Gastrocnemius medialis (tissue), 4 donors: ENCODE measurements around the gene RFK. TPM values are rescaled to one million over a fixed set of nuclear protein-coding genes. Genes with fewer than 3 reads are reported as not detected.

Experiments
- ATAC-seq, 2 donors: fragments of 150-250 bp; one replicate each; pipeline ENCODE4 v1.9.1; 2016
- DNase-seq, 2 donors: peaks; one replicate each; pipeline ENCODE4 v3.0.0-alpha.2; 2019
- H3K27ac ChIP-seq, 4 donors: fragments of 200-600 bp; sonication (generic); 1 replicate in 1 of 4; 2 replicates in 3 of 4; pipeline ENCODE4 v1.5.1; 2016 to 2018; ENCODE audit warnings: mild to moderate bottlenecking in 2 of 4, moderate library complexity in 1 of 4
- H3K27me3 ChIP-seq, 3 donors: fragments of 200-600 bp; sonication (generic) in 2 of 3; 1 replicate in 1 of 3; 2 replicates in 2 of 3; pipeline versions ENCODE4 v1.5.1 to v1.6.0; 2016 to 2019; ENCODE audit warnings: mild to moderate bottlenecking in 1 of 3, moderate library complexity in 1 of 3
- H3K36me3 ChIP-seq, 2 donors: fragments of 200-600 bp; sonication (generic) in 1 of 2; one replicate each; pipeline ENCODE4 v1.5.1; 2017 to 2018
- H3K4me1 ChIP-seq, 2 donors: fragments of 200-600 bp; sonication (generic) in 1 of 2; one replicate each; pipeline ENCODE4 v1.5.1; 2016 to 2017; ENCODE audit warnings: mild to moderate bottlenecking in 2 of 2
- H3K4me3 ChIP-seq, 4 donors: fragments of 200-600 bp; sonication (generic) in 3 of 4; 1 replicate in 1 of 4; 2 replicates in 3 of 4; pipeline ENCODE4 v1.5.1; 2016 to 2019; ENCODE audit warnings: mild to moderate bottlenecking in 2 of 4
- H3K9me3 ChIP-seq, 3 donors: fragments of 200-600 bp; sonication (generic) in 2 of 3; 1 replicate in 1 of 3; 2 replicates in 2 of 3; pipeline ENCODE4 v1.5.1; 2016 to 2019
- CTCF ChIP-seq, 5 experiments: fragments of 450-650 bp in 3 of 5; fragments of 200-600 bp in 2 of 5; sonication (generic) in 2 of 5; IDR thresholded peaks in 4 of 5; conservative IDR thresholded peaks in 1 of 5; 1 replicate in 4 of 5; 2 replicates in 1 of 5; pipeline ENCODE4 v1.5.1; 2016 to 2019; ENCODE audit warnings: antibody characterized with exemption in 5 of 5, mild to moderate bottlenecking in 3 of 5, moderate library complexity in 3 of 5
- POLR2A ChIP-seq, 2 donors: fragments of 450-650 bp; IDR thresholded peaks; one replicate each; pipeline ENCODE4 v1.6.1; 2017; ENCODE audit warnings: antibody characterized with exemption in 2 of 2, mild to moderate bottlenecking in 2 of 2, moderate library complexity in 2 of 2
- in situ Hi-C, 4 donors: fragments of 200-750 bp; cut with MboI; loops; one replicate each; pipeline versions ENCODE4 v1.15.0 to v1.8.0; 2017; ENCODE audit warnings: low sequenced_read_pairs in 4 of 4
- intact Hi-C: fragments of 100-400 bp; cut with DNase I; formaldehyde crosslinking; loops from one replicate; pipeline ENCODE4 v1.15.1; 2023; ENCODE audit warnings: low total_unique reads
- total RNA-seq, 4 donors: library from RNA; depleted of rRNA; stranded (reverse); fragments of >200 nt; gene quantifications; one replicate each; pipeline versions ENCODE4 v1.1.0 to v1.2.3, GENCODE V29; 2016

Gene RFK
- total RNA-seq, 4 donors from 2014 or later = 13.2 to 33.6 (median 25.6) TPM

GRCh38 chr9:76351006-76351405 lies 43.2 kb downstream of the RFK start:
- DNase-seq = no peak
- in situ Hi-C loops (no loop called here), intact Hi-C loops (no loop called here)
- no peaks in the 10 kb centered on the region for H3K9me3 ChIP-seq
- no peak for ATAC-seq
- H3K36me3 ChIP-seq = no peaks in the 10 kb centered on the region
- H3K4me3 ChIP-seq = no peak overlapping the region
- no peak for TF ChIP-seq POLR2A (IDR thresholded peaks at IDR 0.05)
- no peak for TF ChIP-seq CTCF (IDR thresholded peaks at IDR 0.05 in 4 of 5, conservative IDR thresholded peaks at IDR 0.05 in 1 of 5)
- H3K4me1 ChIP-seq = no peaks in the 10 kb centered on the region
- no peaks in the 10 kb centered on the region for H3K27me3 ChIP-seq
- H3K27ac ChIP-seq = no peak overlapping the region

GRCh38 chr9:76349865-76350264 lies 44.4 kb downstream of the RFK start:
- in situ Hi-C loops (no loop called here), intact Hi-C loops (no loop called here)
- Histone ChIP-seq H3K4me3 (no peak overlapping the region), H3K36me3 (no peaks in the 10 kb centered on the region), H3K27ac (no peak overlapping the region), H3K9me3 (no peaks in the 10 kb centered on the region), H3K4me1 (no peaks in the 10 kb centered on the region), H3K27me3 (no peaks in the 10 kb centered on the region)
- DNase-seq (no peak), ATAC-seq (no peak)
- TF ChIP-seq POLR2A (IDR thresholded peaks at IDR 0.05) (no peak), CTCF (IDR thresholded peaks at IDR 0.05 in 4 of 5, conservative IDR thresholded peaks at IDR 0.05 in 1 of 5) (no peak)

GRCh38 chr9:76342858-76343257 lies 51.4 kb downstream of the RFK start:
- intact Hi-C loops = no loop called here
- in situ Hi-C loops = no loop called here
- no peak for ATAC-seq

GRCh38 chr9:76342201-76342600 lies 52.0 kb downstream of the RFK start:
- DNase-seq = no peak
- no peak overlapping the region for H3K4me3 ChIP-seq
- H3K4me1 ChIP-seq = no peaks in the 10 kb centered on the region
- in situ Hi-C loops = no loop called here
- H3K9me3 ChIP-seq = no peaks in the 10 kb centered on the region
- TF ChIP-seq POLR2A (IDR thresholded peaks at IDR 0.05) = no peak
- TF ChIP-seq CTCF (IDR thresholded peaks at IDR 0.05 in 4 of 5, conservative IDR thresholded peaks at IDR 0.05 in 1 of 5) = no peak
- H3K27me3 ChIP-seq = no peaks in the 10 kb centered on the region
- no peaks in the 10 kb centered on the region for H3K36me3 ChIP-seq
- H3K27ac ChIP-seq = no peak overlapping the region
- intact Hi-C loops = no loop called here
- ATAC-seq = no peak

More at GRCh38 chr9:76342858-76343257, 51.4 kb downstream of the RFK start:
- Histone ChIP-seq H3K36me3 (no peaks in the 10 kb centered on the region), H3K27me3 (no peaks in the 10 kb centered on the region), H3K4me1 (no peaks in the 10 kb centered on the region), H3K4me3 (no peak overlapping the region), H3K27ac (no peak overlapping the region), H3K9me3 (no peaks in the 10 kb centered on the region)
- no peak for TF ChIP-seq CTCF (IDR thresholded peaks at IDR 0.05 in 4 of 5, conservative IDR thresholded peaks at IDR 0.05 in 1 of 5)
- no peak for TF ChIP-seq POLR2A (IDR thresholded peaks at IDR 0.05)
- no peak for DNase-seq

- ATAC-seq (no peak), DNase-seq (no peak)
- no peaks in the 10 kb centered on the region for H3K4me1 ChIP-seq
- no peaks in the 10 kb centered on the region for H3K27me3 ChIP-seq
- no peak for TF ChIP-seq POLR2A (IDR thresholded peaks at IDR 0.05)
- no peak for TF ChIP-seq CTCF (IDR thresholded peaks at IDR 0.05 in 4 of 5, conservative IDR thresholded peaks at IDR 0.05 in 1 of 5)
- in situ Hi-C loops = no loop called here
- no peaks in the 10 kb centered on the region for H3K9me3 ChIP-seq
- H3K27ac ChIP-seq = no peak overlapping the region
- intact Hi-C loops = no loop called here
- no peaks in the 10 kb centered on the region for H3K36me3 ChIP-seq
- H3K4me3 ChIP-seq = no peak overlapping the region
These were observed 52.6 kb downstream of the RFK start for GRCh38 chr9:76341616-76342015.
